NCI-H226 (cell line): ENCODE data around the gene CCDC18.
A peak's percentile ranks its signal among the peaks of the same experiment; 100 is the strongest.
"Not testable (repeated sequence)": the region's sequence is repeated elsewhere in the genome, so short reads cannot be mapped to it uniquely, and the experiment has no call there.

Experiments used
- DNase-seq: peaks from one replicate; pipeline ENCODE4 v3.0.0-alpha.2; 2015

CCDC18 gene

GRCh38 chr1:93239863-93240262 lies 59.3 kb downstream of the CCDC18 start:
- DNase-seq = no peak

GRCh38 chr1:93243233-93243632 lies 62.7 kb downstream of the CCDC18 start:
- not testable (repeated sequence) for DNase-seq

- no peak for DNase-seq
These were observed 64.0 kb downstream of the CCDC18 start for GRCh38 chr1:93244298-93245069.

- DNase-seq = no peak
These were observed 71.4 kb downstream of the CCDC18 start for GRCh38 chr1:93251966-93252365.

DNA sequence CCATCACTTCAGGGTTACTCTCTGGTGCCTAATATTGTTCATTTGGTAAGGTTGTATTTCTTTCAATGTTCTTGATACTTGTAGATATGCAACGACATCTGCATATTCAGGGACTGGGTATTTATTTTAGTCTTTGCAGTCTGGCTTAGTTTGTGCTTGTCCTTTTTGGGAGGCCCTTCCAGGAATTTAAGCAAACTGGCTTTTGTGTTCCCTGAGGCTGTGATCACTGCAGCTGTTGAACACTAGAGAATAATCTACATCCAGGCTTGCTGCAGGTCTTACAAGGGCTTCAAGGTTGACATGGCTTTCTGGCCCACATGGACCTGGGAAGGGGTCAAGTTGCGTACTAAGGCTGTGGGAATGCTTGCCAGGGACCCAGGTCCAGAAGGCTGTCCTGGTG lies 72.1 kb downstream of the CCDC18 start:
- no peak for DNase-seq

GRCh38 chr1:93253516-93253915 lies 73.0 kb downstream of the CCDC18 start:
- DNase-seq = no peak

DNA sequence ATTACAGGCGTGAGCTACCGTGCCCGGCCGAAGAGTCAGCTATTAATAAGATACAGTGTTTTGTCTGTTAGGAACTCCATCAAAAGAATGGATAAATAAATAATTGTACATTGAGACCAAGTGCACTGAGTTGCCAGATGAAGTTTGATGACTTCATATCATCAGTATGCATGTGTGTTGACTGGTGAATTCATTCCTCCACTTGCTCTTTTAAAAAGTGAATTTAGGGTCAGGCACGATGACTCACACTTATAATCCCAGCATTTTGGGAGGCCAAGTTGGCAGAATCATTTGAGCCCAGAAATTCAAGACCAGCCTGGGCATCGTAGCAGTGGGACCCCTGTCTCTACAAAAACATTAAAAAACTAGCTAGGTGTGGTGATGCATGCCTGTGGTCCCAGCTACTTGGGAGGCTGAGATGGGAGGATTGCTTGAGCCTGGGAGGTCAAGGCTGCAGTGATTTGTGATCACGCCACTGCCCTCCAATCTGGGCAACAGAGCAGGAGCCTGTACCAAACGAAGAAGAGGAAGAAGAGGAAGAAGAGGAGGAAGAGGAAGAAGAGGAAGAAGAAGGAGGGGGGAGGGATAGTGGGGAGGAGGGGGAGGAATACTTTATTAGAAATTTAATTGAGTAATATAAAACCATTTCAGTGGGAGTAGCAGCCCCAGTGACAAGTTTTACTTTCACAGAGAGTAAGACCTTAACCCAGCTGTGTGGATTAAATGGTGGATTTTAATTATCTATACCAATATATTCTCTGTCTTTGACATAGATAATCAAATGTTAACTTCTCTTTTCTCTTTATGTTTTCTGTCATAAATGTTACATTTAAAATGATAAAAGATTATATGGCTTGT lies 74.9 kb downstream of the CCDC18 start:
- DNase-seq = peak; percentile 80

- DNase-seq = no peak
These were observed 75.9 kb downstream of the CCDC18 start for GRCh38 chr1:93256433-93256832.

- DNase-seq = no peak
These were observed 77.4 kb downstream of the CCDC18 start for GRCh38 chr1:93257889-93258288.

DNA sequence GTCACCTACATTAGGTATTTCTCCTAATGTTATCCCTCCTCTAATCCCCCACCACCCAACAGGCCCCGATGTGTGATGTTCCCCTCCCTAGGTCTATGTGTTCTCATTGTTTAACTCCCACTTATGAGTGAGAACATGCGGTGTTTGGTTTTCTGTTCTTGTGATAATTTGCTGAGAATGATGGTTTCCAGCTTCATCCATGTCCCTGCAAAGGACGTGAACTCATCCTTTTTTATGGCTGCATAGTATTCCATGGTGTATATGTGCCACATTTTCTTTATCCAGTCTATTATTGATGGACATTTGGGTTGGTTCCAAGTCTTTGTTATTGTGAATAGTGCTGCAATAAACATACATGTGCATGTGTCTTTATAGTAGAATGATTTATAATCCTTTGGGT lies 80.2 kb downstream of the CCDC18 start:
- DNase-seq = not testable (repeated sequence)

DNA sequence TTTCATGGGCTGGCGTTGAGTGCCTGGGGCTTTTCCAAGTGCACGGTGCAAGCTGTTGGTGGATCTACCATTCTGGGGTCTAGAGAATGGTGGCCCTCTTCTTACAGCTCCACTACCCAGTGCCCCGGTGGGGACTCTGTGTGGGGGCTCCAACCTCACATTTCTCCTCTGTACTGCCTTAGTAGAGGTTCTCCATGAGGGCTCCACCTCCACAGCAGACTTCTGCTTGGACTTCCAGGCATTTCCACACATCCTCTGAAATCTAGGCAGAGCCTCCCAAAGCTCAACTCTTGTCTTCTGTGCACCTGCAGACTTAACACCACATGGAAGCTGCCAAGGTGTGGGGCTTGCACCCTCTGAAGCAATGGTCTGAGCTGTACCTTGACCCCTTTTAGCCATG lies 82.1 kb downstream of the CCDC18 start:
- no peak for DNase-seq

DNA sequence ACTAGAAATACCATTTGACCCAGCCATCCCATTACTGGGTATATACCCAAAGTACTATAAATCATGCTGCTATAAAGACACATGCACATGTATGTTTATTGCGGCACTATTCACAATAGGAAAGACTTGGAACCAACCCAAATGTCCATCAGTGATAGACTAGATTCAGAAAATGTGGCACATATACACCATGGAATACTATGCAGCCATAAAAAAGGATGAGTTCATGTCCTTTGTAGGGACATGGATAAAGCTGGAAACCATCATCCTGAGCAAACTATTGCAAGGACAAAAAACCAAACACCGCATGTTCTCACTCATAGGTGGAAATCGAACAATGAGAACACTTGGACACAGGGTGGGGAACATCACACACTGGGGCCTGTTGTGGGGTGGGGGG lies 88.4 kb downstream of the CCDC18 start:
- not testable (repeated sequence) for DNase-seq

DNA sequence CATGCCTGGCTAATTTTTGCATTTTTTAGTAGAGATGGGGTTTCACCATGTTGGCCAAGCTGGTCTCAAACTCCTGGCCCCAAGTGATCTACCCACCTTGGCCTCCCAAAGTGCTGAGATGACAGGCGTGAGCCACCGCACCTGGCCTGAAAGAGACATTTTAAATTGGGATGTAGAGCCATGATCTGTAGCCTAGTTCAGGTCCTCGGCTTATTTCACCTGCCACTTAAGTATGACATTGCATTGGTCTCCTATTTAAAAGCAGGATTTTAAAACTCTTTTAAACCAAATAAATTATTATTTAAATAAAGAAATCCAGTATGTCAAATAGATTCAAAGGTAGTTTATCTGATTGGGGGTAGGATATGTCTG lies 94.7 kb downstream of the CCDC18 start:
- DNase-seq = not testable (repeated sequence)

GRCh38 chr1:93275634-93276295 lies 95.2 kb downstream of the CCDC18 start:
- peak; percentile 36 for DNase-seq

DNA sequence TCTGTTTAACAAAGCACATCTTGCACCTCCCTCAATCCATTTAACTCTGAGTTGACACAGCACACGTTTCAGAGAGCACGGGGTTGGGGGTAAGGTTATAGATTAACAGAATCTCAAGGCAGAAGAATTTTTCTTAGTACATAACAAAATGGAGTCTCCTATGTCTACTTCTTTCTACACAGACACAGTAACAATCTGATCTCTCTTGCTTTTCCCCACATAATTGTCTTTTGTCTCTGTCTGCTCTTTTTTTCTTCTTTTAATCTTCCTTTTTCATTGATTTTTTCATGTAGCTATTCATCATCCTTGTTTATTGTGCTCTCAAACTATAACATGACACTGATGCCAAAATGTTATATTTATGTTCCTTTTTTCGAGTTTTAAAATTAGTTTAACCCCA lies 97.0 kb downstream of the CCDC18 start:
- not testable (repeated sequence) for DNase-seq

DNA sequence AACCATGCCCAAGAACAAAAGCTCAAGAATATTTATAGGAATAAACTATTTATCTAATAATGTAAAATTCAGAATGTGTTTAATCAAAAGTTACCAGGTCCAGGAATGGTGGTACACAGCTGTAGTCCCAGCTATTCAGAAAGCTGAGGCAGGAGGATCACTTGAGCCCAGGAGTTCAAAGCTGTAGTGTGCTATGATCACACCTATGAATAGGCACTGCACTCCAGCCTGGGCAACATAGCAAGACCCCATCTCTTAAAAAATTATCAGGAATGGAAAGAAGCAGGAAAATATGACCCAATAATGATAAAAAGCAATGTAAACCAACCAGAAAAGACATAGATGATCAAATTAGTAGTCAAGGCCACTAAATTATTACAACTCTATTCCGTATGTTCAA lies 103.0 kb downstream of the CCDC18 start:
- no peak for DNase-seq

DNA sequence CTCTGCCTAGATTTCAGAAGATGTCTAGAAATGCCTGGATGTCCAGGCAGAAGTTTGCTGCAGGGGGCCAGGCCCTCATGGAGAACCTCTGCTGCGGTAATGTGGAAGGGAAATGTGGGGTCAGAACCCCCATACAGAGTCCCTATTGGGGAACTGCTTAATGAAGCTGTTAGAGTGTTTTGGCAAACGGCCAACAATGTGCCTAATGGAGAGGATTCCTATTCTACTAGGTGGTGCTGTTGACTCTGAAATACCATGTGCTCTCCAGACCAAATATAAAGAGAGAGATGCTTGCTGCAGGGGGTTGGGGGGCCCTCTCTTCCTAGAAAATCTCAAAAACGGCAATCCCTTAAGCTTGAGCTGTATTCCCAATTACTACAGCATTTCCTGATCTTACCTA lies 108.0 kb downstream of the CCDC18 start:
- DNase-seq = no peak

- no peak for DNase-seq
These were observed 116.1 kb downstream of the CCDC18 start for GRCh38 chr1:93296555-93297154.

GRCh38 chr1:93301131-93301530 lies 120.6 kb downstream of the CCDC18 start:
- DNase-seq = no peak

DNA sequence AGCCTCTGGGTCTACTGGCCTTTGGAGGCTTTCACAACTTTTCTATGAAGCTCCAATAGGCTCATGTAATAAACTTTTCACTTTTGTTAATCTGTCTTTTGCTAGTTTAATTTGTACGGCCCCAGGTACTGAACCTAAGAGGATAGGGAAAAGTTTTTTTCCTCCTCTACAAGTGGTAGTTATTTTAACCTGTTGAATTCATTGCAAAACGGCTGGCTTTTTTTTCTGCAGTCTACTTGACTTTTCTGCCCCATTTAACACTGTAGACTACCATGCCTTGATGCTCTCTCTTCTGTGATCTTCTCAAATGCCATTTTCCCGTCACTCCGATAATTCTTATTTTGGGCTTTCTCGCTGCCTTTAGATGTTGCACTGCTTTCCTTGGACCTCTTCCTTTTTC lies 121.6 kb downstream of the CCDC18 start:
- DNase-seq = no peak

- DNase-seq = peak; percentile 29
These were observed 124.2 kb downstream of the CCDC18 start for GRCh38 chr1:93304716-93305138.

DNA sequence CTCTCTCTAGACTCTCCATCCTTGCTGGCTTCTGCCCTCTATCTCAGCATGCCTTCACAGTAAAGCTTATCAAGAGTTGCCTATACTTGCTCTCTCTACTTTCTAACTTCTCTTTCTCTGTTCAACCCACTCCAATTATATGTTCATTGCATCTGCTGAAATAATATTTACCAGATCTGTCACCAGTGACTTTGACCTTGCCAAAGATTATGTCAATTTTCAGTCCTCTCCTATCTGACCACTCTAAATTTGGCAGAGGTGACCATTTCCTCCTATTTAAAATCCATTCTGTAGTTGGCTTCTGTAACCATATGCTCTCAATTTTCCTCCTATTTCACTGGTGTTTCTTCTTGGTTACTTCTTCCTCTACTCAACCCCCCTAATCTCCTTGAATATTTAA lies 126.4 kb downstream of the CCDC18 start:
- DNase-seq = no peak

DNA sequence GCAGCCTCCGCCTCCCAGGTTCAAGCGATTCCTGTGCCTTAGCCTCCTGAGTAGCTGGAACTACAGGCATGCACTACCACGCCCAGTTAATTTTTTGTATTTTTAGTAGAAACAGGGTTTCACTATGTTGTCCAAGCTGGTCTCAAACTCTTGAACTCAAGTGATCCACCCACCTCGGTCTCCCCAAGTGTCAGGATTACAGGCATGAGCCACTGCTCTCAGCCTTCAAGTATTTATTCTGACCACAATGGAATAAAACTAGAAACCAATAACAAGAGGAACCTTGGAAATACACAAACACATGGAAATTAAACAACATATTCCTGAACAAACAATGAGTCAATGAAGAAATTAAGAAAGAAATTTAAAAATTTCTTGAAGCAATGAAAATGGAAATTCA lies 132.5 kb downstream of the CCDC18 start:
- DNase-seq = no peak
